OCI-LY7 (cell line): ENCODE measurements around the gene CCDC182. TPM values are rescaled to one million over a fixed set of nuclear protein-coding genes. Genes with fewer than 3 reads are reported as not detected.

Source experiments
- BruUV-seq: library from RNA; stranded (reverse); fragments of 400-500 nt; replicated peaks from 2 replicates; lab custom pipeline; 2021; lab: Mats Ljungman, UMichigan
- CTCF ChIA-PET: fragments of 300-600 bp; sonication (Branson Sonifier 250); formaldehyde crosslinking; loops from one replicate; lab custom pipeline; 2022; ENCODE audit warnings: antibody characterized with exemption; ENCODE audit not compliant: unreplicated experiment; lab: Charles Lee
- POLR2A ChIA-PET: fragments of 300-600 bp; sonication (Branson Sonifier 250); formaldehyde crosslinking; loops from one replicate; lab custom pipeline; 2022; ENCODE audit warnings: antibody characterized with exemption; lab: Charles Lee
- DNase-seq: peaks from one replicate; pipeline ENCODE4 v3.0.0-alpha.2; 2015; ENCODE audit warnings: low spot score
- H2AFZ ChIP-seq: fragments of 200-600 bp; sonication (generic), shearing (Covaris generic); 2 replicates; pipeline ENCODE4 v1.6.1; 2014; ENCODE audit warnings: mild to moderate bottlenecking, antibody characterized with exemption, low read length, moderate library complexity
- H3K27ac ChIP-seq: fragments of 200-600 bp; sonication (generic); 2 replicates; pipeline ENCODE4 v1.5.1; 2014; ENCODE audit warnings: mixed run types, low read depth, mild to moderate bottlenecking, moderate library complexity, low read length, inconsistent platforms; ENCODE audit not compliant: poor library complexity, severe bottlenecking
- H3K36me3 ChIP-seq: fragments of 200-600 bp; sonication (generic); 2 replicates; pipeline ENCODE4 v1.6.1; 2014; ENCODE audit warnings: mild to moderate bottlenecking, antibody characterized with exemption, low read length, moderate library complexity, mixed read lengths; ENCODE audit not compliant: insufficient read depth
- H3K4me1 ChIP-seq: fragments of 200-600 bp; sonication (generic); 2 replicates; pipeline ENCODE4 v1.5.1; 2014; ENCODE audit warnings: mild to moderate bottlenecking, low read length; ENCODE audit not compliant: insufficient read depth, poor library complexity, severe bottlenecking
- H3K4me2 ChIP-seq: fragments of 200-600 bp; sonication (generic); 2 replicates; pipeline ENCODE4 v1.6.1; 2014; ENCODE audit warnings: mild to moderate bottlenecking, low read length
- H3K4me3 ChIP-seq: fragments of 200-600 bp; sonication (generic); 2 replicates; pipeline ENCODE4 v1.5.1; 2014; ENCODE audit warnings: mild to moderate bottlenecking, low read depth, low read length; ENCODE audit not compliant: poor library complexity, severe bottlenecking
- H3K79me2 ChIP-seq: fragments of 200-600 bp; sonication (generic); 2 replicates; pipeline ENCODE4 v1.6.1; 2016; ENCODE audit warnings: low read depth, mild to moderate bottlenecking, low read length, moderate library complexity, mixed read lengths; ENCODE audit not compliant: insufficient read depth
- H3K9me2 ChIP-seq: fragments of 200-600 bp; sonication (generic); 2 replicates; pipeline ENCODE4 v1.6.1; 2016; ENCODE audit warnings: mild to moderate bottlenecking, low read length, mixed read lengths; ENCODE audit not compliant: insufficient read depth
- H3K9me3 ChIP-seq: fragments of 200-600 bp; sonication (generic); 2 replicates; pipeline ENCODE4 v1.6.1; 2014; ENCODE audit warnings: mild to moderate bottlenecking, mixed run types, low read length, mixed read lengths
- H4K20me1 ChIP-seq: fragments of 200-600 bp; sonication (generic); 2 replicates; pipeline ENCODE4 v1.6.1; 2014; ENCODE audit warnings: mild to moderate bottlenecking, antibody characterized with exemption, low read length, moderate library complexity, mixed read lengths; ENCODE audit not compliant: insufficient read depth
- EZH2phosphoT487 ChIP-seq: fragments of 200-600 bp; sonication (generic); IDR thresholded peaks from 2 replicates; pipeline ENCODE4 v1.6.1; 2018; ENCODE audit warnings: low read depth, borderline replicate concordance, mild to moderate bottlenecking, mixed run types, antibody characterized with exemption, low read length, moderate library complexity, mixed read lengths
- intact Hi-C: fragments of 100-400 bp; cut with micrococcal nuclease; formaldehyde crosslinking; loops from one replicate; pipeline ENCODE4 v1.10.0; 2022; ENCODE audit not compliant: unreplicated experiment
- total RNA-seq, 2 experiments: library from RNA; depleted of rRNA in 1 of 2; stranded (reverse); fragments of >200 nt in 1 of 2; shearing (Covaris generic) in 1 of 2; gene quantifications; 2 replicates each; pipeline ENCODE4 v1.2.3, GENCODE V29; 2014 to 2022
- TF ChIP-seq, protein P1 (sequence below): fragments of 200-600 bp; sonication (generic); conservative IDR thresholded peaks from 2 replicates; pipeline ENCODE4 v1.5.1; 2014; ENCODE audit warnings: mild to moderate bottlenecking, antibody characterized with exemption, low read length, moderate library complexity, mixed read lengths

CCDC182 gene
- total RNA-seq, 2 experiments from 2014 or later: not detected

DNA sequence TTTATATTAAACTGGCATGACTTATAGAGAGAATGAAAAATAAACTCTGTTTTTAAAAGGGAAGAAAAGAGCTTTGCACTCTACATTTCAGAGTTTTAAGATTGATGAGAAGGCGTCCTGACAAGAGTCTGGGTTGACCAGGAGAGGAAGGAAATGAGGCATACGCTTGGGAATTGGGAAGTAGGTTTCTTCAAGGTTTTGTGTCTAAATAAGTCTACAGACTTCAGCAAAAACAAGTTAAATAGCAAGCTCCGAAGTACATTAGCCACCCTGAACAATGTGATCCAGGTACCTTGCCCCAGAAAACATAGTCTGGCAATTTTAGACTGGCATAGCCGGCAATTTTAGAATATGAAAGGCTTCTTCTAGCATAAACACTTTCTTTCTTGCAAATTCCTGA is 28.5 kb upstream of the CCDC182 start:
- H3K9me3 ChIP-seq: no peaks in the 10 kb centered on the region
- H2AFZ ChIP-seq: no peak overlapping the region
- no peaks in the 10 kb centered on the region for H3K79me2 ChIP-seq
- no peaks in the 10 kb centered on the region for H3K36me3 ChIP-seq
- TF ChIP-seq, protein P1, sequence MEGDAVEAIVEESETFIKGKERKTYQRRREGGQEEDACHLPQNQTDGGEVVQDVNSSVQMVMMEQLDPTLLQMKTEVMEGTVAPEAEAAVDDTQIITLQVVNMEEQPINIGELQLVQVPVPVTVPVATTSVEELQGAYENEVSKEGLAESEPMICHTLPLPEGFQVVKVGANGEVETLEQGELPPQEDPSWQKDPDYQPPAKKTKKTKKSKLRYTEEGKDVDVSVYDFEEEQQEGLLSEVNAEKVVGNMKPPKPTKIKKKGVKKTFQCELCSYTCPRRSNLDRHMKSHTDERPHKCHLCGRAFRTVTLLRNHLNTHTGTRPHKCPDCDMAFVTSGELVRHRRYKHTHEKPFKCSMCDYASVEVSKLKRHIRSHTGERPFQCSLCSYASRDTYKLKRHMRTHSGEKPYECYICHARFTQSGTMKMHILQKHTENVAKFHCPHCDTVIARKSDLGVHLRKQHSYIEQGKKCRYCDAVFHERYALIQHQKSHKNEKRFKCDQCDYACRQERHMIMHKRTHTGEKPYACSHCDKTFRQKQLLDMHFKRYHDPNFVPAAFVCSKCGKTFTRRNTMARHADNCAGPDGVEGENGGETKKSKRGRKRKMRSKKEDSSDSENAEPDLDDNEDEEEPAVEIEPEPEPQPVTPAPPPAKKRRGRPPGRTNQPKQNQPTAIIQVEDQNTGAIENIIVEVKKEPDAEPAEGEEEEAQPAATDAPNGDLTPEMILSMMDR: no peak
- no peak for TF ChIP-seq EZH2phosphoT487
- intact Hi-C loops: no loop called here
- no peaks in the 10 kb centered on the region for H4K20me1 ChIP-seq
- no peak overlapping the region for H3K4me3 ChIP-seq
- ChIA-PET CTCF (no interaction called here), POLR2A (interaction anchor here (0.8 kb wide), 1 partner anchor 11 kb away, joined by 4 read pairs; no protein-coding TSS in a partner anchor)
- no peak for DNase-seq
- BruUV-seq: no TSS peak
- no peak overlapping the region for H3K4me2 ChIP-seq
- H3K27ac ChIP-seq: no peak overlapping the region
- H3K9me2 ChIP-seq: no peaks in the 10 kb centered on the region
- no peaks in the 10 kb centered on the region for H3K4me1 ChIP-seq

GRCh38 chr17:57772774-57773173 is 27.7 kb upstream of the CCDC182 start:
- Histone ChIP-seq H3K36me3 (no peaks in the 10 kb centered on the region), H2AFZ (no peak overlapping the region), H3K9me2 (no peaks in the 10 kb centered on the region), H3K4me1 (no peaks in the 10 kb centered on the region), H3K9me3 (no peaks in the 10 kb centered on the region), H3K4me3 (no peak overlapping the region), H4K20me1 (no peaks in the 10 kb centered on the region), H3K4me2 (no peak overlapping the region), H3K79me2 (no peaks in the 10 kb centered on the region), H3K27ac (no peak overlapping the region)
- TF ChIP-seq, protein P1: no peak
- no peak for TF ChIP-seq EZH2phosphoT487
- CTCF ChIA-PET: no interaction called here
- intact Hi-C loops: no loop called here
- POLR2A ChIA-PET: no interaction called here
- BruUV-seq: no TSS peak
- no peak for DNase-seq

DNA sequence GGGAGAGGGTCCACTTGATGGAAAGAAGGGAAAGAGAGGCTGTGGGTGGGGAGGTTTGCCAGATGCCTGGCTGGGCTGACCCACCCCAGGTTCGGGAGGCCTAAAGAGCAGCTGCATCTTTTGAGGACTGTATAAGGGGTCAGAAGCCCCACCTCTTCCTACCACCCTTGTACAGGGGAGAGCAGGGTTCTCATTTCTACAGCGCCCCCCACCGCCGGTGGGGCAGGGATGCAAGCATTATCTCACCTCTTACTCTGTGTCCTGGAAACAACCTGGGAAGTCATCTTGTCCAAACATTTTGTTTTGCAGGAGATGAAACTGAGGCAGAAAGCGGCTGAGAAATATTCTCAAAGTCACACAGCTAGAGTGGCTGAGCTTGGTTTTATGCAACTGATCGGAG is 22.5 kb upstream of the CCDC182 start:
- no peak for TF ChIP-seq EZH2phosphoT487
- TF ChIP-seq, protein P1: no peak

More for the DNA sequence above, 22.5 kb upstream of the CCDC182 start:
- no peaks in the 10 kb centered on the region for H3K4me1 ChIP-seq
- no peak for DNase-seq
- intact Hi-C loops: no loop called here
- H2AFZ ChIP-seq: no peak overlapping the region
- POLR2A ChIA-PET: no interaction called here
- H3K9me2 ChIP-seq: no peaks in the 10 kb centered on the region
- no TSS peak for BruUV-seq
- no peaks in the 10 kb centered on the region for H3K79me2 ChIP-seq
- CTCF ChIA-PET: interaction anchor here (0.6 kb wide), 1 partner anchor 758 kb away, joined by 3 read pairs; no protein-coding TSS in a partner anchor
- no peaks in the 10 kb centered on the region for H3K36me3 ChIP-seq
- H3K4me3 ChIP-seq: no peak overlapping the region
- no peak overlapping the region for H3K4me2 ChIP-seq
- no peaks in the 10 kb centered on the region for H3K9me3 ChIP-seq
- no peak overlapping the region for H3K27ac ChIP-seq
- H4K20me1 ChIP-seq: no peaks in the 10 kb centered on the region
